Peyer's patch (tissue), 4 donors: Measurements from ENCODE around the gene DHTKD1.

Experiments
- CTCF ChIP-seq, 6 experiments: fragments of 450-650 bp in 4 of 6; fragments of 200-600 bp in 2 of 6; sonication (generic) in 1 of 6; IDR thresholded peaks; one replicate each; pipeline ENCODE4 v1.5.1; 2017 to 2019; ENCODE audit warnings: antibody characterized with exemption in 6 of 6, mild to moderate bottlenecking in 3 of 6, moderate library complexity in 1 of 6
- POLR2A ChIP-seq, 2 donors: fragments of 450-650 bp; IDR thresholded peaks; one replicate each; pipeline ENCODE4 v1.5.1; 2017; ENCODE audit warnings: antibody characterized with exemption in 2 of 2, mild to moderate bottlenecking in 2 of 2, moderate library complexity in 2 of 2

DNA sequence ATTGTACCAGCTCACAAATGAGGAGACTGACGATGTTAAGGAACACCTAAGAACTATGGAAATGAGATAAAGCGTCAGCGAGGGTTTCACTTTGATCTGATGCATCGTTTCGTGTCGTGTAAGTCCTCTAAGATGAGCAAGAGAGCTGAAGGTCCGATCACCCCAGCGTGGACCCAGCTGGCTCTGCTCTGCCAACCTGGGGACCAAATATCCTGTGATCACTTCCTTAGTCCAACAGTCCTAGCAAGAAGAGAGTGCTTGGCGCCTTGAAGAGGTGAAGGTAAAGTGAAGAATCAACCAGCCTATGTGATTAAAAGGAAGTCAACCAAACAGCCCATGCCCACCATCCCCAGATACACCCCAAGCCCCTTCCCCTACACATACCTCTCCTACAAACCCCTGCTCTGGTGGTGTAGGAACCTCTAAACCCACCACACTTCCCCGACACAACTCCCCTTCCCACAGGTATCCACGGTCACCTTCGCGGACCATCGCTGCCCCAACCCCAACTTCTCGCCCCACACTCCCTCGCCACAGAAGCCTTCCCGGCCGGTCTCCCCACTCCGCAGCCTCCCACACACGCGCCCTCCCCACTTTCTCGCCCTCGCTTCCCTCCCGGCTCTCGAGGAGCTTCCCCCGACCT, 26.9 kb upstream of the DHTKD1 start:
- no peak for TF ChIP-seq CTCF (IDR thresholded peaks at IDR 0.05)
- TF ChIP-seq POLR2A (IDR thresholded peaks at IDR 0.05): no peak
